NCI-H774 (cell line): ENCODE measurements around the gene SPDEF.
A peak's percentile ranks its signal among the peaks of the same experiment; 100 is the strongest.

ENCODE experiments used
- DNase-seq: peaks from one replicate; lab custom pipeline; 2025; lab: John Stamatoyannopoulos, UW

SPDEF gene

GRCh38 chr6:34562861-34563512, 6.9 kb upstream of the SPDEF start:
- no peak for DNase-seq

DNA sequence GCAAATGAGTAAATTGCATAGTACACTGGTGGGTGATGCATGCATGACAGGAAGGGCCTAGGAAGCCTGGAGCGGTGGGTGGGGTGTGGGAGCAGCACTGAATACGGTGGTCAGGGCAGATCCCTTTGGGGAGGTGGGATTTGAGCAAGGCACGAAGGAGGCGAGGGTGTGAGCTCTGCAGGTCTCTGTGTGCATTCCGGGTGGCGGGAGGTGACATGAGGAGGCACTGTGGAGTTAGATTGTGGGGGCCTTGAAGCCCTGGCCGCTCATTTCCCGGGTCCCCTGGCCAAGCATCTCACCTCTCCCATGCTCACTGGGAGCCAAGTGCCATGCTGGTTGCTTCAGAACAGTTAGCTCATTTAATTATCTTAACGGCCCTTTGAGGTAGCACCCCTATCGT, 6.2 kb upstream of the SPDEF start:
- DNase-seq = no peak

- DNase-seq = no peak
Observed at GRCh38 chr6:34561227-34561530, 5.0 kb upstream of the SPDEF start.

DNA sequence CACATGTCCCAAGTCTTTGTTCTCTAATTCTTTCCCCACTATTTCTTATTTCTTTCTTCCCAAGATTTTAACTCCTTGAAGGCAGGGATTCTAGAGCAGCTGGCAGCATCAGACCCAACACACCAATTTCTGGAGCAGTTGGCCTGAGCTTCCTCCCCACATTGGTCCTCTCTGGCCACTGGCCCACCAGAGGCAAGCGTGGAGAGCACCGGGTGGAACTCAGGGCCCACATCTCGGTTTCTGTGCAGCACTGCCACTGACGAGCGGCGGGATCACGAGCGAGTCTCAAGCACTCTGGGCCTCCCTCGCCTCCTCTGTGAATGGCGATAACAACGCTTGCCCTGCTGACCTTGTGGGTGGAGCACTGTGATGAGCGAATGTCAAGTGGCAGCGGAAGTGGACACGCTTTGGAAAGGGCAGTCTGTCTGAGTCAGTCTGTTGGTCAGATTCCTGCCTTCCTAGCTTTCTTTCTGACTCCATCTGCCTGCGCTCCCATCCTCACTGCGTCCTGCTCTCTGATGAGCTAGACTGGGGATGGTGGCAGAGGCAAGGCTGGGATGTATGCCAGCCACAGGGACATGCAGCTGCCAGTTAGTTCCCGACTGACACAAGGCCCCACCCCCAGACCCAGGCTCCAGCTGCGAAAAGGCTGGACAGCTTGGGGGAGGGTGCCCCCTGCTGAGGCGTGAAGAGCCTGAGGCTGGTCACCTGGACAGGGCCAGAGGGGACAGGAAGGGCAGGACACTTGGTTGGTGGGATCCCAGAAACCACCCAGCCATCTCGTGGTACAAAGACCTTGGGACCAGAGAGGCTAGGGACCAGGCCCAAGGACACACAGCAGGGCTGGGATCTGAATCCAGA, 4.5 kb upstream of the SPDEF start:
- DNase-seq = peak; percentile 22

DNA sequence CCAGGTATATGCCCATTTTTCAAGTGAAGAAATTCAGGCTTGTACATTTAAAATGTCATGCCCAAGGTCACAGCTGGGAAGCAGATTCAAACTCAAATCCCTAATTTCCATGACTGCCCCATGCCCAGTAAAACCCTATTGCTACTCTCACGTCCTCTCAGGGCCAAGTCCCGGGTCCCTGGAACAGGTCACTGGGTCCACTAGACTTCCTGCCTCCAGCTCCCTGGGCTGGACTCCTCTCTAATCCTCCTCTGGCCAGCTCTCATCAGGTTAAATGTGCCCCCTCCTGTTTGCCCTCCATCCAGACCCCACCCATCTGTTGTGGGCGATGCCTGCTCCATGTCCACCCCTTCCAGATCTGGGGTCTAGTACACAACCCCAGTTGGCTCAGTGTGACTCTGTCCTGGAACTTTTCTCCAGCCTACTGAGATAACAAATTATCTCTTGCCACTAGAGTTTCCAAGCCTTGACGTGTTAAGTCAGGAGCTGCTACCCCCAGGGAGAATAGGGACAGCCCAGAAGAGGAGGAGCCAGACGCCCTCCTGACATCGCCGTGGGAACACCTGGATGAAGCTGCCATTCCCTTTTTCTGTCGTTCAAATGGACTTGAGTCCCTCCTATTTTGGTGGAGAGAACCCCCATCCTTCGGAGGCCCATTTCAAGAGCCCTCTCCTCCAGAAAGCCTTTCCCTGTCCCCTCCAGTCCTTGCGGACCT, 3.7 kb upstream of the SPDEF start:
- DNase-seq = no peak

GRCh38 chr6:34558172-34558714, 2.1 kb upstream of the SPDEF start:
- DNase-seq = no peak

- no peak for DNase-seq
Observed at GRCh38 chr6:34557228-34557627, 1.1 kb upstream of the SPDEF start.

- DNase-seq = no peak
Observed at GRCh38 chr6:34556493-34556892, 364 bp upstream of the SPDEF start.

- no peak for DNase-seq
Observed at GRCh38 chr6:34555328-34555727, 801 bp downstream of the SPDEF start.

DNA sequence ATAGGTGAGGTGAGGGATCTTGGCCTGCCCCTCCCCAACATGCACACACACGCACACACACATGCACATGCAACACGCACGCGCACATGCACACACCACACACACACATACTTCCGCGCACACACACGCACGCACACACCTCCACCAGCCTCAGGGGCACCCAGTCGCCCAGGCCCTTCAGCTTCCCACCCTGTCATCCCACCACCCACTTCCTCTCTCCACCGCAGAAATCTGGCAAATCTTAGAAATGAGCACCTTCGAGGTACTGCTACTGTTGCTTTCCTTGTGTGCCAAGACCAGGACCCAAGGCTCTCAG, 1.2 kb downstream of the SPDEF start:
- DNase-seq = no peak

DNA sequence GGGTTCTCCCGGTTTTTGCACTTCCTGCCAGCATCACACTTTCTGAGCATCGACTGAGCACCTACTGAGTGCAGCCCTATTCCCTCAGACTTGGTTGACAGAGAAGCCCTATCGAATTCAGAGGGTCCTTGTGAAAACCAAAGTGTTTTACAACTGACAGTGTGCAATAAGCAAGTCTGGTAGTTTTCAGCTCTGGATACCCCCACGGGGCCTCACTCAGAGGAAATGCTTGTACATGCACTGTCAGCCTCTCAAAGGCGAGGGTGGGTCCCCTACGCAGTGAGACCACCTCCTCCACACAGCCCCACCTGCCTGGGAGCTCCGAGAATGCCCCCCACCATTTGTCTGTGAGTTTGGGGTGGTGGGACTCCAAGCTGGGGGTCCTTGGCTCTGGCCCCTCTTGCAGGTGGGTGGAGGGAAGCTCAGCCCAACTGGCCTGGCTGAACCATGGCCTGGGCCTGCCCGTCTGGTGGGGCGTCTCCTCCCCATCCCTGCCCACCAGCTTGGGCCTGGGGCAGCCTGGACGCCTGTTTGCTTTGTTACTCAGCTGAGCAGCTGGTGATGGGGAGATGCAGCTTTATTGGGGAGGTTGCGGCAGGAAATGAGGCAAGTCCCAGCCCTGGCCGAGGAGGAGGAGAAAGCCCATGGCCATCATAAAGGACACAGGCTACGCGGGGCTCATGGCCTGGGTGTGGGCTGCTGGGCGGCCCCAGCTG, 1.7 kb downstream of the SPDEF start:
- DNase-seq = no peak

GRCh38 chr6:34553750-34554149, 2.4 kb downstream of the SPDEF start:
- DNase-seq = no peak

DNA sequence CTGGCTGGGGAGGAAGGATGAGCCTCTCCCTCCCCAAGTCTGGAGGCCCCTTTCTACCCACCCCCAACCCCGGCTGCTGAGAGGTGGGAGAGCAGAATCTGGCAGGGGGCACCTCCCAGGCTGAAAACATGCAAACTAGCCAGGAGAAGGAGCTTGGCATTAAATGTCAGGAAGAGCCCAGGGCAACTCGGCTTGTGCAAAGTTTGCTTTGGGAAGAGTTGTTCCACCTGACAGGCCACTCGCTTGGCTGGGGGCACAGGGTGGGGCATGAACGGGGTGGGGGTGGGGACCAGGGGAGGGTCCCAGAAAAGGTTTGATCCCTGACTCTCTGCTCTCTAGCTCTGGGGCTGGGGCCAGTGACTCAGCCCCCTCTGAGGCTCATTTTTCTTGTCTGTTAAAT, 3.0 kb downstream of the SPDEF start:
- DNase-seq = no peak

DNA sequence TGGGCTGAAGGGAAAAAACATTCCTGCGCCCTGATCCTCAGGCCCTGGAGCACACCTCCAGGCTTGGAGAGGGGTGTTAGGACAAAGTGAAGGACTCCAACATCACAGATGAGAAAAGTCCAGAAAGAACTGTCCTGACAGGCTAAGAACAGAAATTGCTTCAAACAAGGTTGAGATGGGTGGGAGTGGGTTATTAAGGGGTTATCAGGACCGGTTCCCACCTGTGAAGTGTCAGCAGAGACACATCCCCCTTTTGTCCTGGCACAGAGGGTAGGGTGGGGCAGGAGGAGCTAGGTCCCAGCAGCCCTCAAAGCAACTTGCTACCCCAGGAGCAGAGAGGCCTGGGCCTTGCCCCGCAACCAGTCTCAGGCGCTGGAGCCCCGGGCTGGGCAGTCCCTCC, 3.5 kb downstream of the SPDEF start:
- no peak for DNase-seq

DNA sequence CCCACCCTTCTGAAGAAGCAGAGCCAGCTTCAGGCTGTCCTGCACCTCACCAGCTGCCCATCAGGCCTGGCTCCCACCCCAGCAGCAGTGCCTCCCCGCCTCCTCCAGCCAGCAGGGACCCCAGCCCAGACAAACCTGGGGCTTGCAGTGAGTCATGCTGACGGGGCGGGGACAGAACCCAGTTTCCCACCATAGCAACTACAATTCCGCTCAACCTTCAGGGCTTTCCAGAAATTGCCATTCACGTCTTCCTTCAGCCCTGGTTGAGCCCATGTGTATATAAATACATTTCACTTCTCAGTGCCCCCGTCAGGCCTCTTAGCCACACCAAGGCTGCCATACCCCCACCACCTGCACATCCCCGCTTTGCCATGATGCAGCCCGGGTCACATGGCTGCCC, 4.4 kb downstream of the SPDEF start:
- no peak for DNase-seq

- DNase-seq = no peak
Observed at GRCh38 chr6:34549804-34550202, 6.3 kb downstream of the SPDEF start.

DNA sequence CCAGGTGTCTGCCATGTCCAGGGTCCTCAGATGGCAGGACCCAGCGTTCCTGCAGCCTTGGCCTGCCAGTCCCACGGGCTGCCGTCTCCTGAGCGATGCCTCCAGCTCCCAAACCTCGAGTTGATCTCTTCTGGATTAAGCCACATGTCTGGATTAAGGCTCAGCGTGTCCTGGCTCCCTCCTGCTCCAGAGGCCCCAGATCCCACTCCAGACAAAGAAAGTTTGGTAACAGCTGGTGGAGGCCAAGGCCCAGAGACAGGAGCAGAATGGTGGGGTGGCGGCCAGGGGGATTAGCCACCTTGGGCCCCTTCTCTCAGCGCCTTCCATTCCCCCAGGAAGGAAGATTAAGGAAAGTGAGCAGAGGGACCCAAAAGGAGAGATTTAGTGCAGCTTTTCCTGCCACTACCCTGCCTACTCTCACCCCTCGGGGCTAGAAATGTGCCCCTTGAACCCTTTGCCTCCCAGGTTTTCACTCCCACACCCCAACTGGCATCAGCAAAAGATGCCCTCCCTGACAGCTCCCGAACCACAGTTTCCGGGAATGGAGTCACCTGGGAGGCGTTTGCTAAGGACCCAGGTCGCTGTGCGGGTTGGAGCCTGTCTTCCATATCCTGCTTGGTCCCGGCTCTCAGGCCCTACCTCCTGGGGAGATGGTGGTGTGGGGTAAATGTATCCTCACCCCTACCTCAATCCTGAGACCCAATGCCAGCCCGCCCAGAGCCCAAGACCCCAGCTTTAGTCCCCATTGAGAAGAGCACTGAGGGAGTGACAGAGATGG, 6.9 kb downstream of the SPDEF start:
- no peak for DNase-seq

GRCh38 chr6:34547701-34548644, 8.2 kb downstream of the SPDEF start:
- no peak for DNase-seq

GRCh38 chr6:34546551-34547321, 9.4 kb downstream of the SPDEF start:
- DNase-seq = peak; percentile 66
